Right lobe of liver (tissue), 4 donors: Measurements from ENCODE around the gene IST1.

Experiments used
- CTCF ChIP-seq, 4 donors: fragments of 200-600 bp in 3 of 4; fragments of 450-650 bp in 1 of 4; IDR thresholded peaks; one replicate each; pipeline versions ENCODE4 v1.5.1 to v1.8.0; 2016 to 2022; ENCODE audit warnings: antibody characterized with exemption in 4 of 4, mild to moderate bottlenecking in 2 of 4
- POLR2A ChIP-seq: fragments of 450-650 bp; IDR thresholded peaks from one replicate; pipeline ENCODE4 v1.6.1; 2017; ENCODE audit warnings: antibody characterized with exemption, mild to moderate bottlenecking
- donor health status: DM: no; HTN: no; CAD: no.
- donor health status: DM: no; HTN: no; CAD: no.
- donor health status: DM: no; HTN: yes; CAD: no.

GRCh38 chr16:71845639-71846430 is 49.5 kb upstream of the IST1 start, which contains the start of gene ATXN1L:
- peak in 1 of 4 donors; percentile 9 for TF ChIP-seq CTCF (IDR thresholded peaks at IDR 0.05)
- peak; percentile 82 for TF ChIP-seq POLR2A
